Measurements from ENCODE around the gene INSYN2A. TPM values are rescaled to one million over a fixed set of nuclear protein-coding genes. Genes with fewer than 3 reads are reported as not detected.

Gene INSYN2A
- total and polyA plus RNA-seq, 2 experiments from 2014 or later = 0.28 to 1.3 TPM

GRCh38 chr10:127174866-127175265 is 21.5 kb downstream of the INSYN2A start:
- no peak overlapping the region for H3K4me2 ChIP-seq
- H3K36me3 ChIP-seq (ENCODE audit: insufficient read depth) = no peaks in the 10 kb centered on the region
- H4K20me1 ChIP-seq (replicated peaks; ENCODE audit: insufficient read depth) = no peaks in the 10 kb centered on the region
- Mint-ChIP-seq H3K36me3 (ENCODE audit: low read depth) (no peaks in the 10 kb centered on the region), H3K4me3 (no peak overlapping the region), H3K9me3 (no peaks in the 10 kb centered on the region), H3K27ac (no peak overlapping the region), H3K27me3 (ENCODE audit: insufficient read depth, low read depth, poor library complexity) (peaks cover 7% of the 10 kb centered on the region), H3K4me1 (peaks cover 11% of the 10 kb centered on the region)
- no peaks in the 10 kb centered on the region for H3K9me2 ChIP-seq (ENCODE audit: insufficient read depth)
- no peak overlapping the region for H2AFZ ChIP-seq
- no peak overlapping the region for H3K4me3 ChIP-seq
- no peak for DNase-seq (ENCODE audit: low spot score)
- no peaks in the 10 kb centered on the region for H3K27me3 ChIP-seq (ENCODE audit: insufficient read depth)
- no peaks in the 10 kb centered on the region for H3K79me2 ChIP-seq (replicated peaks; ENCODE audit: insufficient read depth)
- no peak overlapping the region for H3K27ac ChIP-seq (ENCODE audit: low read depth)
- no peaks in the 10 kb centered on the region for H3K4me1 ChIP-seq (ENCODE audit: insufficient read depth)
- no peaks in the 10 kb centered on the region for H3F3A ChIP-seq (replicated peaks; ENCODE audit: low read depth)
- ATAC-seq = no peak
- TF ChIP-seq STAT1 (IDR thresholded peaks at IDR 0.05; ENCODE audit: unreplicated experiment) (no peak), ETS1 (IDR thresholded peaks at IDR 0.05) (no peak), NANOG (IDR thresholded peaks at IDR 0.05; ENCODE audit: borderline replicate concordance) (no peak), ZNF114 (CRISPR knock-in tag; IDR thresholded peaks at IDR 0.05) (no peak), POLR2AphosphoS5 (IDR thresholded peaks at IDR 0.05; ENCODE audit: low read depth) (no peak), ZNF462 (CRISPR knock-in tag; IDR thresholded peaks at IDR 0.05) (no peak), ZNF331 (CRISPR knock-in tag; IDR thresholded peaks at IDR 0.05; ENCODE audit: low read depth) (no peak), JUNB (IDR thresholded peaks at IDR 0.05; ENCODE audit: unreplicated experiment) (no peak), REST (IDR thresholded peaks at IDR 0.05; ENCODE audit: unreplicated experiment) (no peak), CTCF (conservative IDR thresholded peaks at IDR 0.05; ENCODE audit: low read depth in 2 of 2) (no peak), EZH2phosphoT487 (IDR thresholded peaks at IDR 0.05; ENCODE audit: unreplicated experiment) (no peak), EZH2 (IDR thresholded peaks at IDR 0.05; ENCODE audit: low read depth, unreplicated experiment) (no peak), CREB1 (CRISPR knock-in tag; IDR thresholded peaks at IDR 0.05; ENCODE audit: low read depth) (no peak)

Data from GM23338 (cell line).